ENCODE measurements around the gene MSANTD2.
A peak's percentile ranks its signal among the peaks of the same experiment; 100 is the strongest.

The MSANTD2 gene

GRCh38 chr11:124751741-124752470 is 48.3 kb downstream of the MSANTD2 start, which contains the start of gene VSIG2:
Gene VSIG2, minus strand, starts transcription at chr11:124752255. Its CDS starts 118 bp downstream, at chr11:124752137.
- no peak for DNase-seq

DNA sequence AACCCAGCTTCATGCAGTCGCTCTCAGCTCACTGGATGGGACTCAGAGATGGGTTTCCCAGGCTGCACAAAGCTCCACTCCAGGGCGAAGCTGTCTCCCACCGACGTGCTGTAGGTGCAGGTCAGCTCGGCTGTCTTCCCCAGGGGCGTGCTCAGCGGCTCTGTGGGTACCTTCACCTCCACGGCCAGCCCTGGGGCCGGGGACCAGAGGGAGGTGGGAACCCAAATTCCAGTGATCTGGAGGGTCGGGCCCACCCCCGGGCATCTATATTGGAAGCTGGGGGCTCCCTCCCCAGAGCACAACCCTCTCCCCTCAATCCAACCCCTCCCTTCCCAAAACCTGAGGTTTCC is 48.8 kb downstream of the MSANTD2 start:
- DNase-seq = no peak

DNA sequence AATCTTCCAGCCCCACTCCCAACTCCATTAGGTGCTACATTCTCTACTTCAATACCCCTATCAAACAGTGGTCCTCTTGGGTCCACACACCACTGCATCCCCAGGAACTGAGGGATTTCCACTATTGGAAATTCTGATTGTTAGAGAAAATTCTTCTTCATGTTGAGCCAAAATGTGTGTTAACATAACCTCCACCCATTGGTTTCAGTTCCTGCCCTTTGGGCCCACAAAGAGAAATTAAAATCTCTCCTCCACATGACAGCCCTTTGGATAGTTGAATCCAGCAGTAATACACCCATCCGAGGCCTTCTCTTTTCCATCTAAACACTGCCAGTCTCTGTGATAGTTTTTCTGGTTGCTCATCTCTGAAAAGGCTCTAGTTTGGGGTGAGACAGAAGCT is 50.3 kb downstream of the MSANTD2 start:
- DNase-seq = no peak

GRCh38 chr11:124748481-124749343 is 51.5 kb downstream of the MSANTD2 start:
- DNase-seq = no peak

GRCh38 chr11:124748100-124748418 is 52.1 kb downstream of the MSANTD2 start:
- no peak for DNase-seq

GRCh38 chr11:124747406-124748099 is 52.7 kb downstream of the MSANTD2 start:
- no peak for DNase-seq

DNA sequence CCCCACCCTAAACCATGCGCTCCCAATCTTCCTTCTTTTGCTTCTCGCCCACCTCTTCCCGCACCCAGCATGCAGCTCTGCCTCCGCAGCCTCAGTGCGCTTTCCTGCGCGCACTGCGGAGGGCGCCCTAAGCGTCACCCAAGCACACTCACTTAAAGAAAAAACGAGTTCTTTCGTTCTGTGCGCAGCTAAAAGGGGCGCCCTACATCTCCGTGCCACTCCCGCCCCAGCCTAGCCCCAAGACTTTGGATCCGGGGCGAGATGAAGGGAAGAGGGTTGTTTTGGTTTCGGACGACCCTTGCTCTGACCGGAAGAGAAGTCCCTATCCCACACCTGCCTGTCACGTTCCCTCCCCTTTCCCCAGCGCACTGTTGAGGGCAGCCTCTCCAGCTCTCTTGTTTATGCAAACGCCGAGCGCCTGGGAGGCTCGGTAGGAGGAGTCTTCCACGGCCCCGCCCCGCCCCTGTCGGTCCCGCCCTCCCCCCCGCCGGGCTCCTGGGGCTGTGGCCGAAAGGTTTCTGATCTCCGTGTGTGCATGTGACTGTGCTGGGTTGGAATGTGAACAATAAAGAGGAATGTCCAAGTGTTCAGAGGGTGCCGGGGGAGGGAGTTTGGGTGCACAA is 53.5 kb downstream of the MSANTD2 start:
- DNase-seq = no peak

GRCh38 chr11:124745835-124746620 is 54.2 kb downstream of the MSANTD2 start:
- DNase-seq = no peak

DNA sequence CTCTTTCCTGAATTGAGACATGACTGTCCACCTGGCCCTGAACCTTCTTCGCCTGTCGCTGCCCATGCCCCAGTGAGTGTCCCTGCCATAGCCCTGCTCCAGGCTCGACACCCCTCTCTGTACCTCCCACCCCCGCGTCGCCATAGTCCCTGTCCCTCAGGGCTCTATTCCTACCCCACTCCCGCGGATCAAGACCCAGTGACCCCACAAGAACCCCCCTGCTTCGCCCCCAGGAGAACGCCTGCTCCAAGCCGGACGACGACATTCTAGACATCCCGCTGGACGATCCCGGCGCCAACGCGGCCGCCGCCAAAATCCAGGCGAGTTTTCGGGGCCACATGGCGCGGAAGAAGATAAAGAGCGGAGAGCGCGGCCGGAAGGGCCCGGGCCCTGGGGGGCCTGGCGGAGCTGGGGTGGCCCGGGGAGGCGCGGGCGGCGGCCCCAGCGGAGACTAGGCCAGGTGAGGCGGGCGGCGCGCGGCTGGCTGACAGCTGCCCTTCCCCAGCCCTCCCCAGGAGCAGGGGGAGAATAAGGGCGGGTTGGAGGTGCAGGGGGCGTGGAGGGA is 54.9 kb downstream of the MSANTD2 start:
- DNase-seq = no peak

DNA sequence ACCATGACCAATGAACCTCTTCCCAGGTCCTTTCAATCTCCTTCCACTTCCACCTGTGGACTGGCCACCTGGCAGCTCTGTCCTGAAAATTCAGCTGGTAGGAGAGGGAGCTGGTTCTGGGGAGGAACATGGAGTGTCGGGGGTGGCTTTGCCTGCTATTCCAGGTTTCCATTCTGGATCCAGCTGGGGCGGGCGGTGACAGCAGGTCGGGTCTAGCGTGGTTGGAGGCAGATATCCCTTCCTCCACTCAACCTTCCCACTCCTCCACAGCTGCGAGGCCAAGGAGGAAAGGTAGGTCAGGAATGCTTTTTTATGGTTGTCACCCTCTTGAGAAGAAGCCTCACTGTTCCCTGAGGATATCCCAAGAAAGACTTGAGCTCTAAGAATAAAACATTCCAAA is 57.2 kb downstream of the MSANTD2 start:
- no peak for DNase-seq

DNA sequence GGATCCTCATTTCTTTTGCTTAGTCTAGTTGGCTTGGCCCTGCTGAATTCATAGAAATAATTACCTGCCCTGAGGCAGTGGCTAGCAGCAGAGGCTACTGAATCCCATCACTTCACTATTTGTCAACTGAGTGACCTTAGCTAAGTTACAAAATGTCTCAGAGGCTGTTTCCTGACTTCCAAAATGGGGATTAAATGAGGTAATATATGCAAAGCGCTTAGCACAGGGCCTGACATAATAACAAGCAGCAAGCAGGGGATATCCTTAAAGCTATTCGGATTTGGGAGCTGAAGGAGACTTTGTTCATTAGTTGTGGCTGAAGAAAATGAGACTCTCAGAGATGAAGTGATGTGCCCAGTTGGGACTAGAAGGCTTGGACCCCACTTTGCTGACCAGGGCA is 57.7 kb downstream of the MSANTD2 start:
- no peak for DNase-seq

DNA sequence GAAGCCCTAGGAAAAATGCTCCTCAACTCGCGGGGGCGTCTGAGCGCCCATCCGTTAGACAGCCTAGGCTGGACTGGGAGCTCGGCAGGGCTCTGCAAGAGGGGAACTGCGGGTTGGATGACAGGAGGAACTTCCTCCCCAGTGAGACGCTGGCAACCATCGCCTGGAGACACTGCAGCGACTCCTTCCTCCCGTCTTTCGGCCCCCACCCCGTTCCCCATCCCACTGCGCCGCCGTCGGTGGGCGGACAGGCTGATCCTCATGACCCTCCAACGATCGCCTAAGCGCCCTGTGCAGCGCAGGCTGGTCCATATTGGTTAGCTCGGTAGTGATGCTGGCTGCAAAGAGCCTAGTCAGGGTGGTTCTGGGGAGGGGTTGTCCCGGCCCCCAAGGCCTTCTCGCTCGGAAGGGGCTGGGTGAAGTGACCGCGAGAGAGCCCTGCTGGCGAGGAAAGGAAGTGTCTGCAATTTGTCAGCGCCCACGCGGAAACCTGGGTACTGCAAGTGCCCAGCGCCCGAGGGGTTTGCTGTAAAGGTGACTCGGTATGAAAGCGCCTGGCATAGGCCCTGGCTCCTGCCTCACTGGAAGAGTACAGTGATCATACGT is 59.8 kb downstream of the MSANTD2 start:
- no peak for DNase-seq

DNA sequence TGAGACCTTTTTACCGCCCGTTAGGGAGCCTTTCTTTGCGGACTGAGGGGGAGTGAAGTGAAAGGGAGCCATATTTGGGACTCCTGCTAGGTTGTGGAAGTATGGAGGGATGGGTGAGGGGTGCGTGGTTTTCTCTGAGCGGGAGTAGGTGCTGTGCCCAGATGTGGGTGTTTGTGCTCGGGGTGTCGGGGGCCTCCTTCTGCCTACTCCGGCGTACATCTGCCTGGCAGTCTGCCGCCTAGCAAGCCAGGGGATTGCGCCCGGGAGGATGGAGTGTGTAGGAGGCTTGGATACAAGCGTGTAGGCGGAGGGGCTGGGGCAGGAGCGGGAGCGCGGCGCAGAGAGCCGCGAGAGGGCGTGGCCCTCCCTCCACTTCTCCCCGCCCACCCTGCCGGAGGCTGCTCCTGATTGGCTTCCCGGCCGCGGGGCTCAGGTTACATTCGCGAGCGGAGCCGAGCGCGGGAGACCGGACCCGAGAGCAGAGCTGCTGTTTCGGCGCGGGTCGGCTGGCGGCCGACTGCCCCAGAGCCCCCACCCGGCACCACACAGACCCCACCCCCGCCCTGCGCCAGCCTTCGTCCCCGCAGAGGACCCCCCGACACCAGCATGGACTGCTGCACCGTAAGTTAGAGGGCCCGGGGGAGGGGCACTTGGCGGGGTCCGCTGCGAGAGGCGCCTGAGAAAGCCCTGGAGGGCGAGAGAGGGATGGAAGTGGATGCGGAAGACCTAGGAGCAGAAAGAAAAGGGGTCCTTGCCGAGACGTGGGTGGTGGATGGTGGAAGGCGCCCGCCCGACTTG is 60.5 kb downstream of the MSANTD2 start, which contains the start of gene NRGN:
NRGN (plus strand) TSS at position 464 of the 798 bp plus-strand sequence; CDS start at position 607, 143 bp downstream.
- peak; percentile 53 to 67 for DNase-seq

- DNase-seq = no peak
Measured at GRCh38 chr11:124738713-124739478, 61.3 kb downstream of the MSANTD2 start.

DNA sequence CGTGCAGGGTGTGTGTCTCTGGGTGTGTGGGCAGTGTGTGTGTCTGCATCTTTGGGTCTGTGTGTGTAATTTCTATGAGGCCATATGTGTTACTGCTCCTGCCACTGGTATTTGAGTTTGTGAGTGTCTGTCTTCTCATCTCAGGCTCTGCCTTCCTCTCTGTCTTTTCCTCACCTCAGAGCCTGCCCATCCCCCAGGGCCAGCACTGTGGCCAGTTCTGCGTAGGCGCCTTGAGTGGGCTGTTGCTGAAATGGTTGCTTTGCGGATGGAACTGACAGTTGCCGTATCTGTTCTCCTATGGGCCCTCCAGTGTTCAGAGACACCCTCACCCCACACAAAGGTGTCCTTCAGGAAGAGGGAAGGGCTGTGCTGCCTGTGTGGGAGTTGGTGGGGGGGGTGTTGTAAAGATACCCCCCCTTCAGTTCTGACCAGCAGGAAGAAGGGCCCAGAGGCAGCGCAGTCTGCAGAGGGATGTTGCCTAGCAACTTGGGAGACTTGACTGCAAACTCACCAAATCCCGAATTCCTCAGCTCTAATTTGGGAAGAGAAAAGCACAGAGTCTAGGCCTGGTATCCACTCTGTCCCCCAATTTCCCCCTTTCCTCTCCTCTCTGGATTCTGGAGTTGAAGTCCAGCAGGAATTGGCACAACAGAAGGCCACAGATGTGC is 62.4 kb downstream of the MSANTD2 start:
- peak in 1 of 2 donors; percentile 12 for DNase-seq

- no peak for DNase-seq
Measured at GRCh38 chr11:124736736-124737135, 63.5 kb downstream of the MSANTD2 start.

DNA sequence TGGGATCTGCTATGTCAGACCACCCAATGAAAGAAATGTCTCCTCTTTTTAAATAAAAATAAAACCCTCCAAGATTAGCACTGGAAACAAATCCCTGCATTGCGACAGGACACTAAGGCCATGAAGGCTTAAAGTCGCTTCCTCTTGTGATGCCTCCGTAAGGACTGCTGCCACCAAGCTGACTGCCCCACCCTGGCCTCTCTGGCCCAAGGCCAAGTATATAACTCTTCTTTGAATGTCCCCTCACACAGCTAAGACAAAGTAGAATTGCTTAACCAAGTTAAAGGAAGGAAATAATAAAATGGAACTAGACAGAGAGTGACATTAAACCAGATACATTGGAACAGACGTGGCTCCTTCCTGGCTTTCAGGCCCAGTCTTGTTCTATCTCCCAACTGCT is 68.0 kb downstream of the MSANTD2 start:
- no peak for DNase-seq

GRCh38 chr11:124729571-124729970 is 70.6 kb downstream of the MSANTD2 start:
- DNase-seq = no peak

DNA sequence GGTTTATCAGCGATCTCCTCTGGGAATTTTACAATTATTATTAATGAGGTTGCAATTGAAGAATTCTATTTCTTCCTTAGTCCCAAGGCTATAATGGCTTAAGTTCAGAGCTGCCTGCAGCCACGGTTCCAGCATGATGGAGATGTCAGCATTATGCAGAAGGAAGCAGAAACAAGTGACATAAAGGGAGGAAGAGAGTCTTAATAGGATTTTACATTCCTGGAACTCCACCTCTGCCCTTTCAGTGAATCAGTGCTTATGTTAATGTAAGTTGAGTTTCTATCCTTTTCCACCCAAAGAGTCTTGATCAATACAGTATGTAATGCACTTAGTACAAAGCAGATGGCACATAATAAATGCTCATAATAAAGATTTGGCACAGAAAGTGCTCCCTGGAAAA is 72.1 kb downstream of the MSANTD2 start:
- no peak for DNase-seq

All from hippocampal formation (tissue), 2 donors.